HepG2 (cell line): Measurements from ENCODE around the gene FAM174C. TPM values are rescaled to one million over a fixed set of nuclear protein-coding genes. Genes with fewer than 3 reads are reported as not detected.
A peak's percentile ranks its signal among the peaks of the same experiment; 100 is the strongest.

Experiments used
- AHR ChIP-seq: IDR thresholded peaks from 2 replicates; pipeline ENCODE4 v1.6.1; 2018; ENCODE audit warnings: missing genetic modification reagents, missing compliant biosample characterization
- ATRX ChIP-seq: sonication (generic); formaldehyde crosslinking; IDR thresholded peaks from 2 replicates; pipeline ENCODE4 v1.4.0; 2020; ENCODE audit warnings: missing genetic modification reagents, borderline replicate concordance
- EP300 ChIP-seq, 3 experiments: sonication (generic) in 1 of 3; formaldehyde crosslinking in 1 of 3; IDR thresholded peaks; 2 replicates each; pipeline versions ENCODE4 v1.5.1 to v1.6.1; 2011 to 2020; ENCODE audit warnings: low read depth in 2 of 3, low read length in 2 of 3, borderline replicate concordance in 1 of 3, improper control_type of control experiment in 1 of 3, mild to moderate bottlenecking in 1 of 3, missing genetic modification reagents in 1 of 3, moderate library complexity in 1 of 3
- HDAC6 ChIP-seq: fragments of 200-600 bp; sonication (generic); IDR thresholded peaks from 2 replicates; pipeline ENCODE4 v1.7.0; 2017; ENCODE audit warnings: mild to moderate bottlenecking, antibody characterized with exemption, low read length, low read depth
- TBX2 ChIP-seq: sonication (generic); formaldehyde crosslinking; IDR thresholded peaks from 2 replicates; pipeline ENCODE4 v1.5.0; 2020; ENCODE audit warnings: missing genetic modification reagents, mild to moderate bottlenecking, borderline replicate concordance
- TOPORS ChIP-seq: sonication (generic); formaldehyde crosslinking; IDR thresholded peaks from 2 replicates; pipeline ENCODE4 v1.8.0; 2023; ENCODE audit warnings: mild to moderate bottlenecking, missing genetic modification reagents
- U2AF1 ChIP-seq: fragments of 200-400 bp; formaldehyde crosslinking; optimal IDR thresholded peaks from 2 replicates; pipeline ENCODE3; 2017; ENCODE audit warnings: mild to moderate bottlenecking, low read depth, low read length
- ZNF232 ChIP-seq: sonication (generic); formaldehyde crosslinking; IDR thresholded peaks from 2 replicates; pipeline ENCODE4 v1.4.0; 2020; ENCODE audit warnings: missing genetic modification reagents, borderline replicate concordance
- ZNF296 ChIP-seq: sonication (generic); formaldehyde crosslinking; conservative IDR thresholded peaks from 2 replicates; pipeline ENCODE4 v1.5.0; 2020; ENCODE audit warnings: mild to moderate bottlenecking, missing genetic modification reagents
- ZNF547 ChIP-seq: sonication (generic); formaldehyde crosslinking; IDR thresholded peaks from 2 replicates; pipeline ENCODE4 v1.5.1; 2020; ENCODE audit warnings: mild to moderate bottlenecking, missing genetic modification reagents
- ZNF607 ChIP-seq: sonication (generic); formaldehyde crosslinking; IDR thresholded peaks from 2 replicates; pipeline ENCODE4 v1.5.1; 2020; ENCODE audit warnings: missing genetic modification reagents, mild to moderate bottlenecking, borderline replicate concordance
- ZNF660 ChIP-seq: sonication (generic); formaldehyde crosslinking; IDR thresholded peaks from 2 replicates; pipeline ENCODE4 v1.5.1; 2020; ENCODE audit warnings: mild to moderate bottlenecking, low read depth, missing genetic modification reagents, borderline replicate concordance
- ZNF720 ChIP-seq: sonication (generic); formaldehyde crosslinking; IDR thresholded peaks from 2 replicates; pipeline ENCODE4 v1.4.0; 2020; ENCODE audit warnings: missing genetic modification reagents
- ZNF766 ChIP-seq: sonication (generic); formaldehyde crosslinking; IDR thresholded peaks from 2 replicates; pipeline ENCODE4 v1.5.0; 2020; ENCODE audit warnings: missing genetic modification reagents, borderline replicate concordance
- polyA plus RNA-seq, 8 experiments: library from polyadenylated mRNA; depleted of rRNA in 3 of 8; stranded (reverse) in 7 of 8; unstranded in 1 of 8; fragments of >200 nt; fragmentation: Illumina TruSeq in 4 of 8; extraction: Trizol in 4 of 8; gene quantifications; 2 replicates each; pipeline versions ENCODE4 v1.2.1 to v1.2.3, GENCODE V29; 2011 to 2016; ENCODE audit warnings: low read depth in 4 of 8, missing spikeins in 1 of 8, mixed read lengths in 1 of 8; ENCODE audit not compliant: insufficient read depth in 1 of 8
- total RNA-seq, 5 experiments: library from RNA; depleted of rRNA; stranded (reverse); fragments of >200 nt; fragmentation: Illumina TruSeq; extraction: Trizol; gene quantifications; 2 replicates each; pipeline ENCODE4 v1.2.3, GENCODE V29; 2016; ENCODE audit warnings: low read depth in 1 of 5
- TF ChIP-seq, protein P1 (sequence below): sonication (generic); formaldehyde crosslinking; IDR thresholded peaks from 2 replicates; pipeline ENCODE4 v1.4.0; 2020; ENCODE audit warnings: mild to moderate bottlenecking, missing genetic modification reagents
- TF ChIP-seq, protein P2 (sequence below): sonication (generic); formaldehyde crosslinking; IDR thresholded peaks from 2 replicates; pipeline ENCODE4 v1.4.0; 2020; ENCODE audit warnings: missing genetic modification reagents
- TF ChIP-seq, protein P3 (sequence below): sonication (generic); formaldehyde crosslinking; IDR thresholded peaks from 2 replicates; pipeline ENCODE4 v1.8.1; 2023; ENCODE audit warnings: mild to moderate bottlenecking, inconsistent platforms, moderate library complexity, missing genetic modification reagents, borderline replicate concordance
- TF ChIP-seq, protein P4 (sequence below): sonication (generic); formaldehyde crosslinking; IDR thresholded peaks from 2 replicates; pipeline ENCODE4 v1.5.1; 2020; ENCODE audit warnings: mild to moderate bottlenecking, missing genetic modification reagents, borderline replicate concordance
- TF ChIP-seq, protein P5 (sequence below): sonication (generic); formaldehyde crosslinking; IDR thresholded peaks from 2 replicates; pipeline ENCODE4 v1.4.0; 2020; ENCODE audit warnings: missing genetic modification reagents

FAM174C gene
- total and polyA plus RNA-seq, 2 of the 13 experiments (the other 11 are each of a cell fraction or from before 2014, with no cell fraction given) = 19.5 to 31.3 TPM

DNA sequence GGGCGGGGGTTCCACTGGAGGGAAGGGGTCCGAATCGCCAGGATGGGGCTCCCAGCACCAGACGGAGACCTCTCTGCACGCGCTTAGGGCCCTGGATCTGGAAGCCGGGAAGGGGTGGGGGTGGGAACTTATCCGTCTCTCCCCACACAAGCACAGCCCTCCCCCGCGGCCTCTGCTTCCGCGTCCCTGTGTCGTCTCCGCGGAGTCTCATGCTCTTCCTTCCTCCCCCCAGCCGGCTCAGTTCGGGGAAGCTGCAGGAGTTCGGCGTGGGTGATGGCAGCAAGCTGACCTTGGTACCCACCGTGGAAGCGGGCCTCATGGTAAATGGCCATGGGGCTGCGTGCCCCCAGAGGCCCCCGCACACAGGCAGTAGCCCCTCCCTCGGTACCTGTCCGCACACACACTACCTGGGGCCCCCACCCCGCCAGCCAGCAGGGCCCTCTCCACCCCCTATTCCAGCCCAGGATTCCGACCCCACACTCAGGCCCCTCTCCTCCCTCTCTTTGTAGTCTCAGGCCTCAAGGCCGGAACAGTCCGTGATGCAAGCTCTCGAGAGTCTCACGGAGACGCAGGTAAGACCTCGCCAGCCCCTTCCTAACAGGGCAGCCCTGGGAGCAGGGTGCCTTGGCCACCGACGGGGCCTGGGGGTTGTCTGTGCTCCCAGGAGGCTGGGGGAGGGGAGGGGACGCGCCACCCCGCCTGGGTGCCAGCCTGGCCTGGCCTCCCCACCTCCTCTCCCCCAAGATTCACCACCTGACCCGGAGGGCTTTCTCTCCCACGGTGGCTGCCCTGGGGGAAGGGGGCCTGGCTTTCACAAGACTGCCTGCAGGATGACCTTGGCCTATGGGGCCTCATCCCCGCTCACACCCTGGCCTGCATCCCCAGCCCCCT lies 23.8 kb upstream of the FAM174C start (continued):
- TF ChIP-seq EP300 (IDR thresholded peaks at IDR 0.05; ENCODE audit: low read depth in 2 of 2, low read length in 2 of 2) (no peak), EP300 (CRISPR knock-in tag; IDR thresholded peaks at IDR 0.05; ENCODE audit: borderline replicate concordance) (no peak), TBX2 (CRISPR knock-in tag) (peak; percentile 7; the same call in 1 of the 2 replicates), ATRX (CRISPR knock-in tag) (no peak), ZNF766 (CRISPR knock-in tag) (no peak), ZNF607 (CRISPR knock-in tag) (no peak; the same call in 1 of the 2 replicates), TOPORS (CRISPR knock-in tag) (no peak), HDAC6 (no peak), ZNF547 (no peak), ZNF660 (CRISPR knock-in tag) (no peak), ZNF720 (CRISPR knock-in tag) (no peak), AHR (CRISPR knock-in tag) (0 out of 2 replicates have a peak, but pooled peaks have one; percentile 22), ZNF296 (no peak), U2AF1 (no peak), ZNF232 (peak; percentile 49; the same call in 1 of the 2 replicates)
- TF ChIP-seq, protein P1, sequence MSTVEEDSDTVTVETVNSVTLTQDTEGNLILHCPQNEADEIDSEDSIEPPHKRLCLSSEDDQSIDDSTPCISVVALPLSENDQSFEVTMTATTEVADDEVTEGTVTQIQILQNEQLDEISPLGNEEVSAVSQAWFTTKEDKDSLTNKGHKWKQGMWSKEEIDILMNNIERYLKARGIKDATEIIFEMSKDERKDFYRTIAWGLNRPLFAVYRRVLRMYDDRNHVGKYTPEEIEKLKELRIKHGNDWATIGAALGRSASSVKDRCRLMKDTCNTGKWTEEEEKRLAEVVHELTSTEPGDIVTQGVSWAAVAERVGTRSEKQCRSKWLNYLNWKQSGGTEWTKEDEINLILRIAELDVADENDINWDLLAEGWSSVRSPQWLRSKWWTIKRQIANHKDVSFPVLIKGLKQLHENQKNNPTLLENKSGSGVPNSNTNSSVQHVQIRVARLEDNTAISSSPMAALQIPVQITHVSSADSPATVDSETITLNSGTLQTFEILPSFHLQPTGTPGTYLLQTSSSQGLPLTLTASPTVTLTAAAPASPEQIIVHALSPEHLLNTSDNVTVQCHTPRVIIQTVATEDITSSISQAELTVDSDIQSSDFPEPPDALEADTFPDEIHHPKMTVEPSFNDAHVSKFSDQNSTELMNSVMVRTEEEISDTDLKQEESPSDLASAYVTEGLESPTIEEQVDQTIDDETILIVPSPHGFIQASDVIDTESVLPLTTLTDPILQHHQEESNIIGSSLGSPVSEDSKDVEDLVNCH (CRISPR knock-in tag) = no peak
- TF ChIP-seq, protein P2, sequence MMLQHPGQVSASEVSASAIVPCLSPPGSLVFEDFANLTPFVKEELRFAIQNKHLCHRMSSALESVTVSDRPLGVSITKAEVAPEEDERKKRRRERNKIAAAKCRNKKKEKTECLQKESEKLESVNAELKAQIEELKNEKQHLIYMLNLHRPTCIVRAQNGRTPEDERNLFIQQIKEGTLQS = 0 out of 2 replicates have a peak, but pooled peaks have one; percentile 30
- TF ChIP-seq, protein P3, sequence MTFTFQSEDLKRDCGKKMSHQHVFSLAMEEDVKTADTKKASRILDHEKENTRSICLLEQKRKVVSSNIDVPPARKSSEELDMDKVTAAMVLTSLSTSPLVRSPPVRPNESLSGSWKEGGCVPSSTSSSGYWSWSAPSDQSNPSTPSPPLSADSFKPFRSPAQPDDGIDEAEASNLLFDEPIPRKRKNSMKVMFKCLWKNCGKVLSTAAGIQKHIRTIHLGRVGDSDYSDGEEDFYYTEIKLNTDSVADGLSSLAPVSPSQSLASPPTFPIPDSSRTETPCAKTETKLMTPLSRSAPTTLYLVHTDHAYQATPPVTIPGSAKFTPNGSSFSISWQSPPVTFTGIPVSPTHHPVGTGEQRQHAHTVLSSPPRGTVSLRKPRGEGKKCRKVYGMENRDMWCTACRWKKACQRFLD = no peak
- TF ChIP-seq, protein P4, sequence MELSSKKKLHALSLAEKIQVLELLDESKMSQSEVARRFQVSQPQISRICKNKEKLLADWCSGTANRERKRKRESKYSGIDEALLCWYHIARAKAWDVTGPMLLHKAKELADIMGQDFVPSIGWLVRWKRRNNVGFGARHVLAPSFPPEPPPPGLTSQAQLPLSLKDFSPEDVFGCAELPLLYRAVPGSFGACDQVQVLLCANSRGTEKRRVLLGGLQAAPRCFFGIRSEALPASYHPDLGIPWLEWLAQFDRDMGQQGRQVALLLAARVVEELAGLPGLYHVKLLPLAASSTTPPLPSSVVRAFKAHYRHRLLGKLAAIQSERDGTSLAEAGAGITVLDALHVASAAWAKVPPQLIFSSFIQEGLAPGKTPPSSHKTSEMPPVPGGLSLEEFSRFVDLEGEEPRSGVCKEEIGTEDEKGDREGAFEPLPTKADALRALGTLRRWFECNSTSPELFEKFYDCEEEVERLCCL = no peak
- TF ChIP-seq, protein P5, sequence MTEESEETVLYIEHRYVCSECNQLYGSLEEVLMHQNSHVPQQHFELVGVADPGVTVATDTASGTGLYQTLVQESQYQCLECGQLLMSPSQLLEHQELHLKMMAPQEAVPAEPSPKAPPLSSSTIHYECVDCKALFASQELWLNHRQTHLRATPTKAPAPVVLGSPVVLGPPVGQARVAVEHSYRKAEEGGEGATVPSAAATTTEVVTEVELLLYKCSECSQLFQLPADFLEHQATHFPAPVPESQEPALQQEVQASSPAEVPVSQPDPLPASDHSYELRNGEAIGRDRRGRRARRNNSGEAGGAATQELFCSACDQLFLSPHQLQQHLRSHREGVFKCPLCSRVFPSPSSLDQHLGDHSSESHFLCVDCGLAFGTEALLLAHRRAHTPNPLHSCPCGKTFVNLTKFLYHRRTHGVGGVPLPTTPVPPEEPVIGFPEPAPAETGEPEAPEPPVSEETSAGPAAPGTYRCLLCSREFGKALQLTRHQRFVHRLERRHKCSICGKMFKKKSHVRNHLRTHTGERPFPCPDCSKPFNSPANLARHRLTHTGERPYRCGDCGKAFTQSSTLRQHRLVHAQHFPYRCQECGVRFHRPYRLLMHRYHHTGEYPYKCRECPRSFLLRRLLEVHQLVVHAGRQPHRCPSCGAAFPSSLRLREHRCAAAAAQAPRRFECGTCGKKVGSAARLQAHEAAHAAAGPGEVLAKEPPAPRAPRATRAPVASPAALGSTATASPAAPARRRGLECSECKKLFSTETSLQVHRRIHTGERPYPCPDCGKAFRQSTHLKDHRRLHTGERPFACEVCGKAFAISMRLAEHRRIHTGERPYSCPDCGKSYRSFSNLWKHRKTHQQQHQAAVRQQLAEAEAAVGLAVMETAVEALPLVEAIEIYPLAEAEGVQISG (CRISPR knock-in tag) = no peak
